Body of pancreas (tissue), 4 donors: ENCODE data around the gene ZNF80.

Experiments
- CTCF ChIP-seq, 7 experiments: fragments of 450-650 bp in 4 of 7; fragments of 200-600 bp in 3 of 7; sonication (generic) in 3 of 7; IDR thresholded peaks; one replicate each; pipeline ENCODE4 v1.5.1; 2016 to 2019; ENCODE audit warnings: antibody characterized with exemption in 7 of 7
- POLR2A ChIP-seq, 3 donors: fragments of 450-650 bp; IDR thresholded peaks; one replicate each; pipeline ENCODE4 v1.6.1; 2016; ENCODE audit warnings: antibody characterized with exemption in 3 of 3, mild to moderate bottlenecking in 2 of 3

GRCh38 chr3:114272271-114272670 lies 34.9 kb upstream of the ZNF80 start:
- no peak for TF ChIP-seq CTCF (IDR thresholded peaks at IDR 0.05)
- no peak for TF ChIP-seq POLR2A (IDR thresholded peaks at IDR 0.05)
